Fibroblast of skin of scalp (primary cell): ENCODE results near the gene BICDL1. TPM values are rescaled to one million over a fixed set of nuclear protein-coding genes. Genes with fewer than 3 reads are reported as not detected.
A peak's percentile ranks its signal among the peaks of the same experiment; 100 is the strongest.
"Not testable (repeated sequence)": the region's sequence is repeated elsewhere in the genome, so short reads cannot be mapped to it uniquely, and the experiment has no call there.

Experiments
- DNase-seq: peaks from one replicate; pipeline ENCODE4 v3.0.0-alpha.2; 2013
- polyA plus RNA-seq, 2 experiments: library from polyadenylated mRNA; unstranded; fragments of 120-200 nt; gene quantifications; one replicate each; pipeline ENCODE4 v1.2.1, GENCODE V29; 2013; ENCODE audit not compliant: insufficient read length in 2 of 2

The BICDL1 gene, protein sequence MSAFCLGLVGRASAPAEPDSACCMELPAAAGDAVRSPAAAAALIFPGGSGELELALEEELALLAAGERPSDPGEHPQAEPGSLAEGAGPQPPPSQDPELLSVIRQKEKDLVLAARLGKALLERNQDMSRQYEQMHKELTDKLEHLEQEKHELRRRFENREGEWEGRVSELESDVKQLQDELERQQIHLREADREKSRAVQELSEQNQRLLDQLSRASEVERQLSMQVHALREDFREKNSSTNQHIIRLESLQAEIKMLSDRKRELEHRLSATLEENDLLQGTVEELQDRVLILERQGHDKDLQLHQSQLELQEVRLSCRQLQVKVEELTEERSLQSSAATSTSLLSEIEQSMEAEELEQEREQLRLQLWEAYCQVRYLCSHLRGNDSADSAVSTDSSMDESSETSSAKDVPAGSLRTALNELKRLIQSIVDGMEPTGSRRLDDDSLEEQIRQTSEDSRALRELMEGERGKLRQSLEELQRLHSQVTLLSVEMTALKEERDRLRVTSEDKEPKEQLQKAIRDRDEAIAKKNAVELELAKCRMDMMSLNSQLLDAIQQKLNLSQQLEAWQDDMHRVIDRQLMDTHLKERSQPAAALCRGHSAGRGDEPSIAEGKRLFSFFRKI
- not detected for polyA plus RNA-seq (2013, experiment 1 of 2; ENCODE audit: insufficient read length)
- 0.65 TPM for polyA plus RNA-seq (2013, experiment 2 of 2; ENCODE audit: insufficient read length)

DNA sequence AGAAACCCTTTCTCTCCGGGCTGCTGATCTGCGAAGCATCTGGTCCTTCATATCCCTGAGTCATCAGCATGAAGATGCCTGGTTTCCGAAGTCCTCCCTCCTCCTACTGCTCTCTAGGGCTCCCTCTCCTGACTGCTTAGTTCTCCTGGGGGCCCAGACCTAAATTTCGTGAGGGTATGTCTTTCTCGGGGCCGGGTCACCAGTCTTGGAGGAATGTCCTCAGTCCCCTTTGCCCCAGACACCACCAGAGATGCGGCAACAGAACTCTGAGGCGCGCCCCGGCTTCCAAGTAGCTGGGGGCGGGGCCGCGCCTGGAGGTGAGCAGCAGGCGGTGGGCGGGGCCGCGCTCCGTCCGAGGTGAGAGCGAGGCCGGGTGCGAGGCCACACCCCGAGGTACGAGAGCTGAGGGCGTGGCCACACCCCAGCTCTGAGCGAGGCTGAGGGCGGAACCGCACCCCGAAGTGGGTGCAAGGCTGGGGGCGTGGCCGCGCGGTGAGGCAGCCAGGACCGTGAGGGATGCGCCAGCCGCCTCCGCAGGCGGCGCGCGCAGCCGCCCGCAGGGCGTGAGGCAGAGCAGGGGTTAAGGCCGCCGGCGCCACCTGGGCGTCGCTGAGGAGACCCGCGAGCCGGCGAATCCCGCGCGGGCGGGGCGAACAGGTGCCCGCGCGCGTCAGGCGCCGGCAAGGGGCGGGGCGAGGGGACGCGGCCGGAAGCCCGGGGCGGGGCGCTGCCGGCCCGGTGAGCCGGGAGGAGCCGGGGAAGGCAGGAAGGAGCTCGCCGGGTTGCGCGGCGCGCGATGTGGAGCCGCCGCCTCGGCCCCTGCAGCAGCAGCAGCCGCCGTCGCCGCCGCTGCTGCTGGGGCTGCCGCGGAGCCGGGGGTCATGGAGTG lies at the start of gene BICDL1:
TSS of gene BICDL1 (plus strand) at position 765 of the 889 bp plus-strand sequence. CDS start 633 bp downstream, outside the sequence.
- DNase-seq: peak; percentile 37

GRCh38 chr12:119940897-119941296 lies 48.1 kb upstream of the BICDL1 start:
- peak; percentile 35 for DNase-seq

DNA sequence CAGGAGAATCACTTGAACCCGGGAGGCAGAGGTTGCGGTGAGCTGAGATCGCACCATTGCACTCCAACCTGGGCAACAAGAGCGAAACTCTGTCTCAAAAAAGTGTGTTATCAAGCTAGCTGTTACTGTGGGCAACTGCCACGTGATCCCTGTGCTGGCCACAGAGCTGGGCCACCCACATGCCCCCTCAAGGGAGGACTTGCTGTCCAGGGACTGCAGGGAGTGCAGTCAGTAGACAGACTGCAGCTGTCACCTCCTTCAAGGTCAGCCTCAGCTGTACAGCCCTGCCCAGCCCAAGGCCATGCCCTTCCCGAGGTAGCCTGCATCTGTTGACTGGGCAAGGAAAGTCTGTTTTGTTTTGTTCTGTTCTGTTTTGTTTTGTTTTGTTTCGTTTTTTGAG lies 46.6 kb upstream of the BICDL1 start:
- no peak for DNase-seq

- DNase-seq: no peak
Observed at GRCh38 chr12:119946213-119946612, 42.8 kb upstream of the BICDL1 start.

GRCh38 chr12:119949145-119949544 lies 39.9 kb upstream of the BICDL1 start:
- DNase-seq: no peak

GRCh38 chr12:119949594-119949993 lies 39.4 kb upstream of the BICDL1 start:
- DNase-seq: no peak

GRCh38 chr12:119956047-119956446 lies 33.0 kb upstream of the BICDL1 start:
- DNase-seq: no peak

DNA sequence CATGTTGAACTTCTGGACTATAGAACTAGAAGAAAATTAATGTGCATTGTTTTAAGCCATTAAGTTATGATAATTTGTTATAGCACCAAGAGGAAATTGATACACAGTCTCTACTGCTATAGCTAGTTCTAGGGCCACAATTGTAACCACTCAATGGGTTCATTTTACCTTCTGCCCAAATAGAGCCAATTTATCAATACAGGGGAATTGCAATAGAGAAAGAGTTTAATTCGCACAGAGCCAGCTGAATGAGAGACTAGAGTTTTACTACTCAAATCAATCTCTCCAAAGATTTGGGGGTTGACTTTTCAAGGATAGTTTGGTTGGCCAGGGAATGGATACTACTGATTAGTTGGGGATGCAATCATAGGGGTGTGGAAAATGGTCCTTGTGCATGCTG lies 31.9 kb upstream of the BICDL1 start:
- no peak for DNase-seq

DNA sequence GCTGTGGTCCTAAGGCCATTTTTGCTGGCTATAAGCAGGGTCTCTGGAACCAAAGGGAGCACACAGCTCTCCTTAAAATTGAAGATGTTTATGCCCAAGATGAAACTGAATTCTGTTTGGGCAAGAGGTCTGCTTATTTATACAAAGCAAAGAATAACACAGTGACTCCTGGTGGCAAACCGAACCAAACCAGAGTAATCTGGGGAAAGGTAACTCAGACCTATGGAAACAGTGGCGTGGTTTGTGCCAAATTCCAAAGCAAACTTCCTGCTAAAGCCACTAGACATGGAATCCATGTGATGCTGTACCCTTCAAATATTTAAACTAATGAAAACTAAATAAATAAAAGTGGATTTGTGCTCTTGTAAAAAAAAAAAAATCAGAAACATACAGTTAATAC lies 29.6 kb upstream of the BICDL1 start:
- DNase-seq: no peak

GRCh38 chr12:119964123-119964522 lies 24.9 kb upstream of the BICDL1 start:
- DNase-seq: no peak

DNA sequence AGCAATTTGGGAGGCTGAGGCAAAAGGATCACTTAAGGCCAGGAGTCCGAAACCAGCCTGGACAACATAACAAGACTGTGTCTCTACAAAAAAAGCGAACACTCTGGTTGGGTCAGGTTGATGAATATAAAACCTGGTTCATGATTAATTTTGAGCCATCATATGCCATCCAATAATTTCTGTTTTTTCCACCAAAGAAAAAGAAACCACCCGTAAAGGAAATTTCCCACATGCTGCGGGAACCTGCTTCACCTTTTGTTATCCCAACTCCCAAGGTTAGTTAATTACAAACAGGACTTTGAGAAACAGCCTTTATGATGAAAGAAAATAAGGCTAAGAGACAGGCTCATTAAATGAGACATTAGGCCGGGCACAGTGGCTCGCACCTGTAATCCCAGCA lies 24.1 kb upstream of the BICDL1 start:
- DNase-seq: no peak

DNA sequence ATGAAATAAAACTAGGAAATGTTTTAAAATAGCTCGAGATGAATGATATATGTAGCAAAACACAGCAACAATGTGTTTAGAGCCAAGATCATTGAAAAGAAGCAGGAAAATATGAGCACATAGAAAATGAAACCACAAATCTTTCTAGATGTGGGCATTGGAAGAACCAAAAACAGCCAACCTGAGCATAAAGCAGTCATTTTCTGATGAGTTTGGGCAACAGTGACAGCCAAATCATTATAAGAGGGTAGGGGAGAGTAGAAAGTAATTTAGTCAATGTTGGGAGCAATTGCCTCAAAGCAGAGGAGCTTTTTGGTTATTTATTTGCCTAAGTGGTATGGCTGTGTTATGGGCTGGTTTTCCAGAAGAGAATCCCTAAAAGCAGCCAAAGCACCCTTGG lies 8.8 kb upstream of the BICDL1 start:
- no peak for DNase-seq

- DNase-seq: not testable (repeated sequence)
Observed at GRCh38 chr12:119980702-119981101, 8.3 kb upstream of the BICDL1 start.

- DNase-seq: peak; percentile 32
Observed at GRCh38 chr12:119989361-119989730, 310 bp downstream of the BICDL1 start.

- peak; percentile 74 for DNase-seq
Observed at GRCh38 chr12:119989731-119990381, 820 bp downstream of the BICDL1 start.

DNA sequence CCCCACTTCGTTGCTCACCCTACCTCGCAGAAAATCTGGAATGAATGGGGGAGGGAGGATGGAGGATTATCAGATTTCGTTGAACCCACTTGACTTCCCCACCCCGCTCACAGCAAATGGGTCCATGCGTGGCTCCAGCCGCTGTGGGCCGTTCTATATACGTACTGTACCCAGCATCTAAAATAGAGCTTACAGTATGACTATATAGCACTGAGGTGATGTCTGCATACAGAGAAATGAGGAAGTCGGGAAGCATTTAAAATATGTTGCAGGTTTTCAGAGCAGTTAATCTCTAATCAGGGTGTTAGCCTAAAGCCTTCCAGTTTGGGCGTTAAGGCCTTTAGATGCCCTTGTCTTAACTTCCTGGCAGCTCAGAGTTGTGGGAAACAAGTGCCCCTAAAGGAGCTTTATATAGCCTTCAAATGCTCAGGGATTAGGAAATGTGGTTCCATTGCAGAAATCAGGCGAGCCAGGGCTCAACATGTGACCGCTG lies 1.4 kb downstream of the BICDL1 start:
- no peak for DNase-seq

DNA sequence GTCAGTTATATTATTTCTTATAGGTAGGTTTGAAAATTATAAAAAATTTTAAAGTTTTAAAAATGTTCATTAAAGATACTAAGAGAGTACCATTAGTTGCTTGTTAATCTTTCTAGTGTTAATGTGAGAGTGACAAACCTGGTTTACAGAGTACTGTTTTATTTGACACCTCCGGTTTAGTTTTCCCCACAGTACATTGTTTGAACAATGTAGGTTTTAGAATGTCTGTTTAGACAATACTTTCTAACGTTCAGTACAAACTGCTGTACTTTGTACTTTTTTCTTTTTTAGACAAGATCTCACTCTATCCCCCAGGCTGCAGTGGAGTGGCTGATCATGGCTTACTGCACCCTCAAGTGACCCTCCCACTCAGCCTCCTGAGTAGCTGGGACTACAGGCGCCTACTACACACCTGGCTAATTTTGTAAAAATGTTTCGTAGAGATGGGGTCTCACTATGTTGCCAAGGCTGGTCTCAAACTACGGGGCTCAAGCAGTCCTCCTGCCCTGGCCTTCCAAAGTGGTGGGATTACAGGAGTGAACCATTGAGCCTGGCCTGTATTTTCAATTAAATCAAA lies 3.2 kb downstream of the BICDL1 start:
- no peak for DNase-seq

GRCh38 chr12:119994892-119995658 lies 6.0 kb downstream of the BICDL1 start:
- DNase-seq: no peak

GRCh38 chr12:119996417-119996816 lies 7.4 kb downstream of the BICDL1 start:
- no peak for DNase-seq

- DNase-seq: no peak
Observed at GRCh38 chr12:119998471-119999245, 9.6 kb downstream of the BICDL1 start.
